ENCODE results near the gene ABCG1. TPM values are rescaled to one million over a fixed set of nuclear protein-coding genes. Genes with fewer than 3 reads are reported as not detected.

ABCG1 gene
- total RNA-seq, 1 donor from 2014 or later = 74.9 TPM

DNA sequence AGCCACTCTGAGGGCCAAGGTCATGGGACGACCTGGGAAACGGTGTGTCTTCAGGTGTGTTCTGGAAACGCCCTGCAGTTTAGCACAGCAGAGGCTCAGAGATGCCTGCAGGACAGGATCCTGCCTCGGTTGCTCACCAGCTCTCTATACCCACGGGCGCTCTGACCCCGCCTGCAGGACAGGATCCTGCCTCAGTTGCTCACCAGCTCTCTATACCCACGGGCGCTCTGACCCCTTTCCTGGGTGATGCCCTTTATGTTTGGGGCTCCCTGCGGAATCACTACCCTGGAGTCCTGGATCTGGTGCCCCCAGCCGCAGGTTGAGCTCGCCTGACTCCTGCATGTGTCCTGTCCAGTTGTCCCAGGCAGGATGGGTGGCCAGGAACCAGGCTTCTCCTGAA, 63.8 kb downstream of the ABCG1 start:
- TF ChIP-seq, protein P1, sequence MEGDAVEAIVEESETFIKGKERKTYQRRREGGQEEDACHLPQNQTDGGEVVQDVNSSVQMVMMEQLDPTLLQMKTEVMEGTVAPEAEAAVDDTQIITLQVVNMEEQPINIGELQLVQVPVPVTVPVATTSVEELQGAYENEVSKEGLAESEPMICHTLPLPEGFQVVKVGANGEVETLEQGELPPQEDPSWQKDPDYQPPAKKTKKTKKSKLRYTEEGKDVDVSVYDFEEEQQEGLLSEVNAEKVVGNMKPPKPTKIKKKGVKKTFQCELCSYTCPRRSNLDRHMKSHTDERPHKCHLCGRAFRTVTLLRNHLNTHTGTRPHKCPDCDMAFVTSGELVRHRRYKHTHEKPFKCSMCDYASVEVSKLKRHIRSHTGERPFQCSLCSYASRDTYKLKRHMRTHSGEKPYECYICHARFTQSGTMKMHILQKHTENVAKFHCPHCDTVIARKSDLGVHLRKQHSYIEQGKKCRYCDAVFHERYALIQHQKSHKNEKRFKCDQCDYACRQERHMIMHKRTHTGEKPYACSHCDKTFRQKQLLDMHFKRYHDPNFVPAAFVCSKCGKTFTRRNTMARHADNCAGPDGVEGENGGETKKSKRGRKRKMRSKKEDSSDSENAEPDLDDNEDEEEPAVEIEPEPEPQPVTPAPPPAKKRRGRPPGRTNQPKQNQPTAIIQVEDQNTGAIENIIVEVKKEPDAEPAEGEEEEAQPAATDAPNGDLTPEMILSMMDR (IDR thresholded peaks at IDR 0.05) = no peak
- peak; percentile 35 for DNase-seq
- intact Hi-C loops (cut with DNase I) = no loop called here
- Histone ChIP-seq H3K36me3 (peaks cover 89% of the 10 kb centered on the region), H3K4me3 (no peak overlapping the region), H3K4me1 (no peaks in the 10 kb centered on the region), H3K27ac (no peak overlapping the region), H3K9me3 (no peaks in the 10 kb centered on the region), H3K27me3 (ENCODE audit: low read depth) (no peaks in the 10 kb centered on the region)
- ATAC-seq = no peak

DNA sequence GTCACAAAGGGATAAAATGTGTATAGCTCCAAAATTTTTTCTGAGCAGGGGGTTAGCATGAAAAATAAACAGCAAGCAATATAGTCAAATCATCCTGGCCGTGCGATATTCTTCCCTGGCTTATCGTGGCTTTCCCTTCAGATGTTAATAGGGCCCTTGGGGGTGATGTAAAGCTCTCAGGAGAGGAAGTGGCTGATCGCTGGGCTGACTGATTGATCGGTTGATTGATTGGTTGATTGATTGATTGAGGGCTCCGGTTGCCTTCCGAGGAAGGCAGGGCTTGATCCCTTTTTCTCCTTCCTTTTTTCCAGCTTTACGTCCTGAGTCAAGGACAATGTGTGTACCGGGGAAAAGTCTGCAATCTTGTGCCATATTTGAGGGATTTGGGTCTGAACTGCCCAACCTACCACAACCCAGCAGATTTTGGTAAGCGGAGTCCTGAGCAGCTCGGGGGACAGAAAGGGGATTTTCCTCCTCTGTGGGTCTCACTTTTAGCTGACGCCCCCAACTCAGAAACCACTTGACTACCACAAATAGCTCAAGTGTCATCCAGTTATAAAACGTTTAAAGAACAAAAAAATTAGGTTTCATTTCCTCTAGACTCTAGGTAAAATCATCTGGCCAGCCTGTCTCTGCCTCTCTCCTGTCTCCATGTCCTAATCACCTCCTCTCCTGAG, 66.8 kb downstream of the ABCG1 start:
- no peaks in the 10 kb centered on the region for H3K27me3 ChIP-seq (ENCODE audit: low read depth)
- ATAC-seq (no peak), DNase-seq (no peak)
- TF ChIP-seq, protein P1 (IDR thresholded peaks at IDR 0.05) = no peak
- H3K27ac ChIP-seq = no peak overlapping the region
- no peaks in the 10 kb centered on the region for H3K9me3 ChIP-seq
- H3K36me3 ChIP-seq = peaks cover 90% of the 10 kb centered on the region
- intact Hi-C loops (cut with DNase I) = no loop called here
- no peaks in the 10 kb centered on the region for H3K4me1 ChIP-seq
- H3K4me3 ChIP-seq = no peak overlapping the region

DNA sequence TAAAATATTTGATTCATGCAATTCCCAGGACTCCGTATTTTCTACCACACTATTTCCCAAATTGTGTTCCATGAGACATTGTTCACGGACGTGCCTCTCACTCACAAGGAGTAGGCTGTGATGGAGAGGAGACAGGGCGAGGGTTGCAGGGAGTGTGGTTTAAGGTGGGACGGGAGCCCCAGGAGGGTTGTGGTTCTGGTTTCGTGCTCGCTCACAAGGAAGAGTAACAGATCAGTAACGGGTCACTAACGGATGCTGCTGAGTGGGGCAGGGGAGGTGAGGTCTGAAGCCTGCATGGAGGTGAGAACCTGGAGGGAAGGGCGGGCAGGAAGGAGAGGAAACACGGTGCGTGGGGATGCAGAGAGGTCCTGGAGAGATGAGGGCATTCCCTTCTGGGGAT, 67.5 kb downstream of the ABCG1 start:
- H3K4me3 ChIP-seq = no peak overlapping the region
- peak; percentile 23 for DNase-seq
- no peaks in the 10 kb centered on the region for H3K27me3 ChIP-seq (ENCODE audit: low read depth)
- no peaks in the 10 kb centered on the region for H3K4me1 ChIP-seq
- no peak for ATAC-seq
- no peak overlapping the region for H3K27ac ChIP-seq
- H3K36me3 ChIP-seq = peaks cover 90% of the 10 kb centered on the region
- intact Hi-C loops (cut with DNase I) = no loop called here
- H3K9me3 ChIP-seq = no peaks in the 10 kb centered on the region
- TF ChIP-seq, protein P1 (IDR thresholded peaks at IDR 0.05) = no peak

DNA sequence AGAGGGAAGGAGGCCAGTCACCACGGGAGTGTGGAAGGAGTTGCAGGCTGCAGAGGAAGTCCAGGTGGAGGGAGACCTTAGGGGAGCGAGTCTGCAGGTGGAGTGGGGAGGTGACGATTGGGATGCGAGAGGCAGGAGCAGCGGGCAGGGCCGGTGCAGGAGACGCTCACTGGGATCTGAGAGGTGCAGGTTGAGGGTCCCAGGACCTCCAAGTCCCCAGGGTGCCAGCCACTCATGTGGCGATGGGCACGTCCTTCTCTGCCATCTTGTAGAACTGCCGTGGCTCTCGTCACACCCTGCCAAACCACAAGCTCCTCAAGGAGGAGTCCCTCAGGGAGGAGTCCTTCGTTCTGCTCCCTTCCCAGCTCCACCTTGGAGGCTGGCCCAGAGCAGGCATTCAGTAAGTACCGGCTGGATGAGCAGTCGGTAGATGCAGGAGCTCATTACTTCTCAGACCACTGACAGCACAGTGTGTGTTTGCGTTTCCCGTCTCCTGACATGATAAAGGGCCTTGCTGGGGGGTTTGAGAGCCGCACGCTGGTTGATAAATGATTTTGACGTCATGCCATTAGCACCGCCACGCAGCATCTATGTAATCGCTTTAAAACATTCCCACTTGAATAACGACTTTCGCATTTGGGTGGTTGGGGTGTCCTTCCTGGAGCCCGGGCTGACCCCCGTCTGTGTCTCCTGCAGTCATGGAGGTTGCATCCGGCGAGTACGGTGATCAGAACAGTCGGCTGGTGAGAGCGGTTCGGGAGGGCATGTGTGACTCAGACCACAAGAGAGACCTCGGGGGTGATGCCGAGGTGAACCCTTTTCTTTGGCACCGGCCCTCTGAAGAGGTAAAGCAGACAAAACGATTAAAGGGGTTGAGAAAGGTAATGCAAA, 68.5 kb downstream of the ABCG1 start:
- Histone ChIP-seq H3K4me3 (no peak overlapping the region), H3K9me3 (no peaks in the 10 kb centered on the region), H3K36me3 (peaks cover 88% of the 10 kb centered on the region), H3K27me3 (ENCODE audit: low read depth) (no peaks in the 10 kb centered on the region), H3K27ac (no peak overlapping the region), H3K4me1 (no peaks in the 10 kb centered on the region)
- intact Hi-C loops (cut with DNase I) = no loop called here
- DNase-seq (no peak), ATAC-seq (no peak)
- TF ChIP-seq, protein P1 (IDR thresholded peaks at IDR 0.05) = no peak

DNA sequence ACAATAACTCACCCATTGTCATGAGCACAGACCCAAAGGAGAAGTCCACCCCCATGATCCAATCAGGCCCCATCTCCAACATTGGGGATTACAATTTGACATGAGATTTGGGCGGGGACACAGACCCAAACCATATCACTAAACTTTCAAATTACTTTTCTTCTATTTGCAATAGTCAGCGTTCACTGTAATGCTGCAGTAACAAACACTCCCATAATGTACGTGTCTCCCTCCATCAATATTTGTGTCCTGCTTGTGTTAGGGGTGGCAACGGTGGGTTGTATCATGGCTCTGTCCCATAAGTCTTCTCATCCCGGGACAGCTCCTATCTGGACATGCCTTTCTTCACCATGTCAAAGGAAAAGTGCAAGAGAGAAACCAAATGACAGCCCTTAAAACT, 70.0 kb downstream of the ABCG1 start:
- DNase-seq (no peak), ATAC-seq (no peak)
- Histone ChIP-seq H3K9me3 (no peaks in the 10 kb centered on the region), H3K4me1 (no peaks in the 10 kb centered on the region), H3K36me3 (peaks cover 80% of the 10 kb centered on the region), H3K27me3 (ENCODE audit: low read depth) (no peaks in the 10 kb centered on the region), H3K27ac (no peak overlapping the region), H3K4me3 (no peak overlapping the region)
- intact Hi-C loops (cut with DNase I) = no loop called here
- TF ChIP-seq, protein P1 (IDR thresholded peaks at IDR 0.05) = no peak
